ENCODE measurements around the gene ZNF331.
"Not testable (repeated sequence)": the region's sequence is repeated elsewhere in the genome, so short reads cannot be mapped to it uniquely, and the experiment has no call there.

ZNF331 gene

DNA sequence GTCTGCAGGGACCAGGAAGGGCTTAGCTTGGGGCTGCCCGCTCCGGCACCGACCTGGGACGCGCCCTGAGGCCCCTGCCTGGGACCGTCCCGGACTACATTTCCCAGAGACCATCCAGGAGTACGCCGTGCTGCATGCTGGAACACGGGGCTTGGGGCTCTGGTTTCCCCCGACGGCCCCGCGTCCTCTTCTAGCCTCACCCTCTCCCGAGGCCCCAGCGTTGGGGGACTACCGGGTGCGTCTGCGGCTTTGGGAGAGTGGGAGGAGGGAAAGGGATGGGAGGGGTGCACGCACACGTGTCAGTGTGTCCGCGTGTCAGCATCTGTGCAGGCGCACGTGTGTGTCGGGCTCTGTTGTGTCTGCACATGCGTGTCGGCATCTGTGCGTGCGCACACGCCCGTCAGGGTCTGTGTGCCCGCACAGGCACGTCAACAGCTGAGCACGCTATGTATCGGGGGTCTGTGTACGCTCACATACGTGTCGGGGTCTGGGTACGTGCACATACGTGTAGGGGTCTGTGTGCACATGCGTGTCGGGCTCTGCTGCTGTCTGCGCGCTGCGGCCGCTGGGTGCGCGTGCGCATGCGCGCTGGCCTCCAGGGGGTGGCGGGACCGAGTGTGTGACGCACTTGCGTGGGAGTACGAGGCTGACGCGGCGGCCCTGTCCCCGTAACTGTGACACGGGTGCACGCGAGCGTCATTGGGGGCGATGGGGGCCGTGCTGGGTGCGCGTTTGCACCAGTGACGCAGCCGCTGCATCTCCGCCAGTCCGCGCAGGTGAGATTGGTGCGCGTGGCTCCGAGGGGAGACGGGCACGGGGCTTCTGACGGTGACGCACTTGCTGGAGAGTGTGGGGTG, at the start of gene ZNF331:
Gene ZNF331, plus strand, starts transcription at position 625 of the 857 bp plus-strand sequence. CDS start 31,232 bp downstream, outside the sequence.
- no peak for FAIRE-seq

- FAIRE-seq: no peak
Measured at GRCh38 chr19:53492153-53492552, 45.8 kb upstream of the ZNF331 start.

- FAIRE-seq: not testable (repeated sequence)
Measured at GRCh38 chr19:53497311-53498023, 40.5 kb upstream of the ZNF331 start.

- FAIRE-seq: not testable (repeated sequence)
Measured at GRCh38 chr19:53498024-53498395, 39.9 kb upstream of the ZNF331 start.

- not testable (repeated sequence) for FAIRE-seq
Measured at GRCh38 chr19:53503151-53503550, 34.8 kb upstream of the ZNF331 start.

- FAIRE-seq: not testable (repeated sequence)
Measured at GRCh38 chr19:53503671-53504364, 34.1 kb upstream of the ZNF331 start.

GRCh38 chr19:53504365-53504703, 33.6 kb upstream of the ZNF331 start:
- FAIRE-seq: not testable (repeated sequence)

DNA sequence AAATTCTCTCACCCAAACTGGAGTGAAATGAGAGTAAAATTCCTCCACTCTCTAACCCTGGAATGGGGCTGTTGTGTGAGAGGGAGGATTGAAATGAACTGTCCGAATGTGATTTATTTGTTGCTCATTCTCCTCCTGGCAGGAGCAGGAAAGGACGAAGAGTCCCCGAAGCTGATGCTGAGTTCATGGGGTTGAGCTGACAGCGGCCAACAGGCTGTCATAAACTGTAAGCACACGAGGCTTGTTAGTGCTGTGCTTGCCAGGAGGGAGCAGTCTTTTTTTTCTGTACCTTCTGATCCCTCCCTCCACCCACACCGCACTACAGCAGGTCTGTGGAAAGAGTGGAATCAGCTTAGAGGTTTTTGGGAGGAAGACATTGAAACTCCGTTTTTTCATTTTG, 33.1 kb upstream of the ZNF331 start:
- FAIRE-seq: no peak

DNA sequence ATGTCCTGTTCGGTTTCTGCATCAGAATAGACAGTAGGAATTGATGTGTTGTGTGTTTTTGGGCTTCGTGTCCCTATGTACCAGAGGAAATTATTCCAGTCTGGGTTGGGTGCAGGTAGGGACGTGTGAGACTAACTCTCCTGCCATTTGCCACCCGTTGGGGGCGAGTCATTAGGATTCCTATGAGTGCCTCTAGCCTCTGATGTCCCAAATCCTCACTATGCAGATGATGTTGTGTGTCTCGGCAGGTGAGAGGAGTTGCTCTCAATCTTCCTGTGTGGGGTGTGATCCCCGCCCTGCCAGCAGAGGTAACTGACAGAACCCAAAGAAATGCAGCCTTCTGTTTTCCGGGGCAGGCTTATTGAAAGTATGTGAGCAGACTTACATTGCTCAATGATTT, 31.2 kb upstream of the ZNF331 start:
- no peak for FAIRE-seq

- FAIRE-seq: no peak
Measured at GRCh38 chr19:53507523-53508442, 30.2 kb upstream of the ZNF331 start.

DNA sequence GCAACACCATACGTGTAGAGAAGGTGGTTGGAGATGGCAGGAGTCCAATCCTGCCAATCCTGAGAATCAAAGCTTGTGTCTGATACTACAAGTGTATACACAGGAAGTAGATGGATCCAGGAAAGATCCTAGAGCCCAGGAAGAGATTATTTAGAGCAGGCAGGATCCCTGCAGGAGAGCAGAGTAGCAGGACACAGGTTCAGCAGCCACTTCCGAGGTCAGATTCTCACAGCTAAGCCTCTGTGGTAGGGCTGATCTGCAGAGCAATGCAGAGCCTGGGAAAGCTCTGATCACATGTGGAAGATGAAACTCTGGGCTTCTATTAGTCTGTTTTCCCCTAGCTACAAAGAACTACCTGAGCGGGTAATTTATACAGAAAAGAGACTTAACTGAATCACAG, 28.5 kb upstream of the ZNF331 start:
- FAIRE-seq: no peak

DNA sequence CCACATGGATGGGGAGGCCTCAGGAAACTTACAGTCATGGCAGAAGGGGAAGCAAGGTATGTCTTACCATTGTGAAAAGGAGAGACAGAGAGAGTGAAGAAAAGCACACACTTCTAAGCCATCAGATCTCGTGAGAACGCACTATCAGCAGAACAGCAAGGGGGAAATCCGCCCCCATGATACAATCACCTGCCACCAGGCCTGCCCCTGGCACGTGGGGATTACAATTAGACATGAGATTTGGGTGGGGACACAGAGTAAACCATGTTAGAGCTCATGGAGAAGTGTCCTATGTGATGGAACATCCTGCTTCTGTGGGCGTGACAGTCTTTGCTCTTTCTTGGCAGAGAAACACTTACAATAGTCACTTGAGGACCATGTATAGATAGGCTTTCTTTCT, 28.1 kb upstream of the ZNF331 start:
- no peak for FAIRE-seq

DNA sequence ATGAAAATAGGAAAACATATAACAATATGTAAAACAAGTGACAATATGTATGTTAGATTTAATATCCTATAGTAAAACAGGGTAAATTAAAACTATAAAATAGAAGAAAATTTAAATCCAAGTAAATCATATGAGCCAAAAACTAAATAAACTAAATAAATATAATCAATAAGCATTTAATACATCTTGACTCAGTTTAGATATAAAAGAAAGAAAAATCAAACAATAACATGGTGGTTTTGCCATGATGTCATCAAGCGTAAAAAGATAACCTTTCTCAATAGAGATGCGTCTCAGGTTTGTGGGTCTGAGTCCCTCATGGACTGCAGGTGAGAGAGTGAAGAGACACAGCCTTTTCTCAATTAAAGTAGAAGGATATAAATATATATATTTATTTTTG, 26.6 kb upstream of the ZNF331 start:
- peak; percentile 75 for FAIRE-seq

DNA sequence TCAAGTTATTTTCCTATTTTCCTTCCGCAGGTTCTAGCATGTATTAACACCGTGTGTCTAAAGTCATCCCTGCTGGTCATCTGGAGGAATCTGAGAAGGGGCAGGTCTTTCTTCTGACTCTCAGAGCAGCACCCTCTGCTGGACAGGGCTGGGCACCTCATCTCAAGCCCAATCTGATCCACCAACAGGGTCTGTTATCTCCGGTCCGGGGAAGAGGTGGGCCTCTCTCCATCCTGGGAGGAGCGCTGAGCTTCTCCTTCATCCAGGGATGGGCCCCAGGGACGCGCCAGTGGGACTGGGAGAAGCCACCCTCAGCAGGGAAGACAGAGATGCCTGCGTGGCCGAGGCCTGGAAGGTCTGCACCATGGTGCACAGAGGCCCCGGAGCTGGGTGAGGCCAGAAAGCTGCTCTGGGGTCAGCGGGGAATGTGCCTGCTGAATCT, 26.0 kb upstream of the ZNF331 start:
- FAIRE-seq: no peak

DNA sequence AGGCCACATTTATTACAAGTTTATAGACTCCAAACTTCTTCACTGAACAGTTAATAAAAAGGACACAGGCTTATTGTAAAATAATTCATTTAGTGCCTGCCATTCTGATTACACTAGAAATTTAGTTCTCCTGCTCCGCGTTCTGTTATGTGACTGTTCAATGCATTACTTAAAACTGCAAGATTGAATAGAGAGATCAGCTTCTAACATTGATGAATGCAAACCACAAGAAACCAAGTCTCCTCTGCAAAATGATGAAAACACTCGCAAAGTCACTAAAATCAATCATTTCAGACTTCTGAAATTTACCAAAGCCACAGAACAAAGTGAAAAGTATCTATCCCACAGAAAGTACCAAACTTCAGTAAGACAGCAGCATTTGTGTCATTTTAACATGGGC, 22.9 kb upstream of the ZNF331 start:
- FAIRE-seq: not testable (repeated sequence)

DNA sequence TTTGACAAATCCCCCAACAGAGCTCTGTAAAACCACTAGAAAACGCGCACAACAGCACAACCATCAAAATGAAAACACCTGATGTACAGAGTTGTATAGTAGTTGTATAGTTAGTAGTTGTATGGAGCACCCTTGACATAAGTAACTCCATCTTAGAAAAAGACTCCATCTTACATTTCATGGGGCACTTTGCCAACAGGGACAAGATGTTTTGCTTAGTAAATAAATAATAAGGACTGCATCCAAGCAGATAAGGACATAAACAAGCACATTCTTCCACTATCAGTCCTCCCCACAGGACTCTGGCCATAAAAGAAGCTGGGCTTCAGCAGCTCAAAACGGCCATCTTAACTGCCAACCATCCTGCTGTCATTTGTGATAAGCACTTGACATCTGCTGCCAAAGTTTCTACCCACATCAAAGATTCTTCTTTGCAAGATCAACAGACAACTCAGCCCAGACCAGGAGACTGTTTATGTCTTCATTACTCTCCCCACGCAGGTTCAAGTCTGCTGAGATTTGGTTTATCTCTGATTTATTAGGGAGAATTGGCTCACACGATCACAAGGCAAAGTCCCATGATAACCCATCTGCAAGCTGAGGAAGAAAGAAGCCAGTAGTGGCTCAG, 20.7 kb upstream of the ZNF331 start:
- no peak for FAIRE-seq

DNA sequence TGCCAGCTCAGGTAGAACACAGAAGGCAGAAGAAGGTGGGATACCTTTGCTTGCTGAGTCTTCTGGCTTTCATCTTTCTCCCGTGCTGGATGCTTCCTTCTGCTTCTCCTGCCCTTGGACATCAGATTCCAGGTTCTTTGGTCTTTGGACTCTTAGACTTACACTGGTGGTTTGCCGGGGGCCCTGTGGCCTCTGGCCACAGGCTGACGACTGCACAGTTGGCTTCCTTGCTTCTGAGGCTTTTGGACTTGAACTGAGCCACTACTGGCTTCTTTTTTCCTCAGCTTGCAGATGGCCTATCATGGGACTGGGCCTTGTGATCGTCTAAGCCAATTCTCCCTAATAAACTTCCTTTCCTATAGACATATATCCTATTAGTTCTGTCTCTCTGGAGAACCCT, 19.8 kb upstream of the ZNF331 start:
- no peak for FAIRE-seq

- FAIRE-seq: no peak
Measured at GRCh38 chr19:53518716-53519115, 19.2 kb upstream of the ZNF331 start.

DNA sequence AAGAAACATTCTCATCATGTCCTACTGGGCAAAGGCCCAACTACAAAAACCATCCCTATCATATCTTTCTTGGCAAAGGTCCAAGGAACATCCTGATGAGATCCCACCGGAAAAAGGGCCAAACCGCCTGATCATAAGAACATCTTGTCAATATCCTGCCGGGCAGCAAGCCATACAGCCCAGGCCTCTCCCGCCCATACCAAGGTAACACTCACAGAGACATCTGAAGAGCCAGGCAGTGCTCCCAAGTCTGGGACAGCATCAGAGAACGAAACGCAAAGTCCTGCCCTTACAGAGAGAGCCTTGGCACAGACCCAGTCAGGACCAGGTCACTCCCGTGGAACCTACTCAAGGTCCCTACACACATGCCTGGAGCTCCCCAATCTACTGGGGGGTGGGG, 18.5 kb upstream of the ZNF331 start:
- no peak for FAIRE-seq

DNA sequence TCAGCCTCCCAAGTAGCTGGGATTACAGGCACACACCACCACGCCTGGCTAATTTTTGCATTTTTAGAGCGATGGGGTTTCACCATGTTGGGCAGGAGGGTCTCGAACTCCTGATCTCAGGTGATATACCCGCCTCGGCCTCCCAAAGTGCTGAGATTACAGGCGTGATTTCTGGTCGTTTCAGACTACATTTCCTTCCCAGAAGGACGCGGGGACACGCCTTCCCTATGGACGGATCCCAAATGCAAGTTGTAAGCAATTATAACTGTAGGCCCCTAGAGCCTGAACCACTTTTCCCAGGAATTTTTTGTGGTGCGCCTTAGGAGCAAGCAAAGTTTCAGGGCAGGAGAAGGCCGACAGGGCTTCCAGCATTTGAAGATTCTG, 17.8 kb upstream of the ZNF331 start:
- FAIRE-seq: no peak

- FAIRE-seq: peak; percentile 99
Measured at GRCh38 chr19:53520547-53521372, 17.2 kb upstream of the ZNF331 start.
